Measurements from ENCODE around the gene NDUFAF2.
"Not testable (repeated sequence)": the region's sequence is repeated elsewhere in the genome, so short reads cannot be mapped to it uniquely, and the experiment has no call there.

Gene NDUFAF2

GRCh38 chr5:61187826-61188225 lies 242.8 kb downstream of the NDUFAF2 start:
- not testable (repeated sequence) for H3K4me1 ChIP-seq (ENCODE audit: control insufficient read depth, insufficient read depth, low read length); H3K9me3 ChIP-seq (ENCODE audit: control insufficient read depth, low read length); H3K27me3 ChIP-seq (ENCODE audit: control insufficient read depth, insufficient read depth, low read length); H3K36me3 ChIP-seq (ENCODE audit: control insufficient read depth, insufficient read depth, low read length); H3K4me3 ChIP-seq (ENCODE audit: low read length); H3K9ac ChIP-seq (ENCODE audit: low read length)

- H3K9ac ChIP-seq (ENCODE audit: low read length), result no peak overlapping the region
- no peaks in the 10 kb centered on the region for H3K9me3 ChIP-seq (ENCODE audit: control insufficient read depth, low read length)
- no peaks in the 10 kb centered on the region for H3K36me3 ChIP-seq (ENCODE audit: control insufficient read depth, insufficient read depth, low read length)
- H3K4me1 ChIP-seq (ENCODE audit: control insufficient read depth, insufficient read depth, low read length), result no peaks in the 10 kb centered on the region
- no peak overlapping the region for H3K4me3 ChIP-seq (ENCODE audit: low read length)
- H3K27me3 ChIP-seq (ENCODE audit: control insufficient read depth, insufficient read depth, low read length), result no peaks in the 10 kb centered on the region
These were observed 253.6 kb downstream of the NDUFAF2 start for GRCh38 chr5:61198606-61199005.

- Histone ChIP-seq H3K9me3 (ENCODE audit: control insufficient read depth, low read length) (no peaks in the 10 kb centered on the region), H3K4me1 (ENCODE audit: control insufficient read depth, insufficient read depth, low read length) (no peaks in the 10 kb centered on the region), H3K27me3 (ENCODE audit: control insufficient read depth, insufficient read depth, low read length) (no peaks in the 10 kb centered on the region), H3K4me3 (ENCODE audit: low read length) (no peak overlapping the region), H3K9ac (ENCODE audit: low read length) (no peak overlapping the region), H3K36me3 (ENCODE audit: control insufficient read depth, insufficient read depth, low read length) (no peaks in the 10 kb centered on the region)
These were observed 255.7 kb downstream of the NDUFAF2 start for GRCh38 chr5:61200582-61201155.

GRCh38 chr5:61202213-61202612 lies 257.2 kb downstream of the NDUFAF2 start:
- Histone ChIP-seq H3K27me3 (ENCODE audit: control insufficient read depth, insufficient read depth, low read length) (no peaks in the 10 kb centered on the region), H3K36me3 (ENCODE audit: control insufficient read depth, insufficient read depth, low read length) (no peaks in the 10 kb centered on the region), H3K4me3 (ENCODE audit: low read length) (no peak overlapping the region), H3K9me3 (ENCODE audit: control insufficient read depth, low read length) (no peaks in the 10 kb centered on the region), H3K9ac (ENCODE audit: low read length) (no peak overlapping the region), H3K4me1 (ENCODE audit: control insufficient read depth, insufficient read depth, low read length) (no peaks in the 10 kb centered on the region)

Measured in mucosa of stomach (tissue), 1 donor.